K562 (cell line): ENCODE measurements around the gene PPP1R15A. TPM values are rescaled to one million over a fixed set of nuclear protein-coding genes. Genes with fewer than 3 reads are reported as not detected.

ENCODE experiments used
- CBFA2T3 ChIP-seq: fragments of 450-650 bp; IDR thresholded peaks from 2 replicates; pipeline ENCODE4 v1.6.1; 2017
- EP300 ChIP-seq: IDR thresholded peaks from 2 replicates; pipeline ENCODE4 v1.6.1; 2012; ENCODE audit warnings: low read length, improper control_type of control experiment
- GTF2A2 ChIP-seq: IDR thresholded peaks from 2 replicates; pipeline ENCODE4 v1.6.1; 2016; ENCODE audit warnings: mild to moderate bottlenecking, missing genetic modification characterization, missing compliant biosample characterization
- IFI16 ChIP-seq: fragments of 250-450 bp; sonication (Bioruptor Pico); IDR thresholded peaks from 2 replicates; pipeline ENCODE4 v2.1.2; 2022; ENCODE audit warnings: mild to moderate bottlenecking, inconsistent platforms
- KDM1A ChIP-seq, 2 experiments: fragments of 450-650 bp; IDR thresholded peaks; 2 replicates each; pipeline ENCODE4 v1.6.1; 2016; ENCODE audit warnings: mild to moderate bottlenecking in 2 of 2
- LARP7 ChIP-seq: fragments of 450-650 bp; IDR thresholded peaks from 2 replicates; pipeline ENCODE4 v1.6.1; 2016
- MTA2 ChIP-seq: fragments of 450-650 bp; IDR thresholded peaks from 2 replicates; pipeline ENCODE4 v1.6.1; 2016; ENCODE audit warnings: low read depth
- NR2C2 ChIP-seq, 2 experiments: fragments of 200-800 bp in 1 of 2; sonication (Bioruptor generic) in 1 of 2; sonication (generic) in 1 of 2; formaldehyde crosslinking in 1 of 2; IDR thresholded peaks; 2 replicates each; pipeline versions ENCODE4 v1.6.1 to v1.8.0; 2016 to 2022; ENCODE audit warnings: mild to moderate bottlenecking in 1 of 2, missing compliant biosample characterization in 1 of 2, missing genetic modification characterization in 1 of 2, missing genetic modification reagents in 1 of 2
- PML ChIP-seq: IDR thresholded peaks from 2 replicates; pipeline ENCODE4 v1.6.1; 2012; ENCODE audit warnings: low read length, inconsistent platforms
- PRPF4 ChIP-seq: fragments of 200-400 bp; formaldehyde crosslinking; IDR thresholded peaks from one replicate; pipeline ENCODE4 v1.6.1; 2017; ENCODE audit warnings: low read length, low read depth, mild to moderate bottlenecking; ENCODE audit not compliant: insufficient read depth, poor library complexity, severe bottlenecking
- SMAD1 ChIP-seq: fragments of 150-350 bp; IDR thresholded peaks from 2 replicates; pipeline ENCODE4 v1.6.1; 2014; ENCODE audit warnings: low read length, low read depth; ENCODE audit not compliant: partially characterized antibody
- TAL1 ChIP-seq: fragments of 450-650 bp; IDR thresholded peaks from 2 replicates; pipeline ENCODE4 v1.6.1; 2016; ENCODE audit warnings: mild to moderate bottlenecking
- TCF7L2 ChIP-seq: fragments of 150-350 bp; IDR thresholded peaks from 2 replicates; pipeline ENCODE4 v1.6.1; 2016; ENCODE audit warnings: low read depth, mild to moderate bottlenecking, low read length, moderate library complexity
- TEAD1 ChIP-seq, 2 experiments: fragments of 450-650 bp in 1 of 2; sonication (generic) in 1 of 2; formaldehyde crosslinking; IDR thresholded peaks; 2 replicates each; pipeline versions ENCODE4 v1.4.0 to v1.8.0; 2020 to 2022; ENCODE audit warnings: mild to moderate bottlenecking in 2 of 2, missing genetic modification reagents in 1 of 2
- TRIM24 ChIP-seq, 2 experiments: fragments of 450-650 bp; IDR thresholded peaks; 2 replicates each; pipeline ENCODE4 v1.6.1; 2016
- ZNF165 ChIP-seq: fragments of 250-450 bp; sonication (Bioruptor Pico); IDR thresholded peaks from 2 replicates; pipeline ENCODE4 v1.4.0; 2020; ENCODE audit warnings: borderline replicate concordance
- polyA plus RNA-seq, 8 experiments: library from polyadenylated mRNA; depleted of rRNA in 4 of 8; stranded (reverse) in 5 of 8; unstranded in 3 of 8; fragments of >200 nt; fragmentation: Nextera tagmentation in 2 of 8; fragmentation: Illumina TruSeq in 1 of 8; extraction: Ambion mirVana in 2 of 8; extraction: Trizol in 1 of 8; gene quantifications; 2 replicates each; pipeline versions ENCODE4 v1.2.1 to v1.2.3, GENCODE V29; 2011 to 2014; ENCODE audit warnings: inconsistent platforms in 1 of 8, missing spikeins in 1 of 8
- total RNA-seq, 7 experiments: library from RNA; depleted of rRNA in 6 of 7; stranded (reverse); fragments of >200 nt in 6 of 7; fragmentation: Illumina TruSeq in 2 of 7; extraction: Trizol in 2 of 7; gene quantifications; 2 replicates each; pipeline versions ENCODE4 v1.2.1 to v1.2.3, GENCODE V29; 2011 to 2021; ENCODE audit warnings: low replicate concordance in 1 of 7
- TF ChIP-seq, protein P1 (sequence below): sonication (generic); formaldehyde crosslinking; IDR thresholded peaks from 2 replicates; pipeline ENCODE4 v1.8.1; 2023; ENCODE audit warnings: mild to moderate bottlenecking, missing genetic modification reagents
- TF ChIP-seq, protein P2 (sequence below): sonication (generic); formaldehyde crosslinking; IDR thresholded peaks from 2 replicates; pipeline ENCODE4 v1.8.1; 2023; ENCODE audit warnings: mild to moderate bottlenecking, missing genetic modification reagents
- TF ChIP-seq, protein P3 (sequence below): sonication (generic); formaldehyde crosslinking; IDR thresholded peaks from 2 replicates; pipeline ENCODE4 v1.4.0; 2020; ENCODE audit warnings: mild to moderate bottlenecking, missing genetic modification reagents
- TF ChIP-seq, protein P4 (sequence below): fragments of 250-450 bp; sonication (Bioruptor Pico); IDR thresholded peaks from 2 replicates; pipeline ENCODE4 v1.8.0; 2022; ENCODE audit warnings: moderate library complexity, mild to moderate bottlenecking, inconsistent platforms

Gene PPP1R15A
- total and polyA plus RNA-seq, 9 of the 15 experiments (the other 6 are each of a cell fraction or from before 2014, with no cell fraction given) = 0.42 to 73.7 (median 44.0) TPM

DNA sequence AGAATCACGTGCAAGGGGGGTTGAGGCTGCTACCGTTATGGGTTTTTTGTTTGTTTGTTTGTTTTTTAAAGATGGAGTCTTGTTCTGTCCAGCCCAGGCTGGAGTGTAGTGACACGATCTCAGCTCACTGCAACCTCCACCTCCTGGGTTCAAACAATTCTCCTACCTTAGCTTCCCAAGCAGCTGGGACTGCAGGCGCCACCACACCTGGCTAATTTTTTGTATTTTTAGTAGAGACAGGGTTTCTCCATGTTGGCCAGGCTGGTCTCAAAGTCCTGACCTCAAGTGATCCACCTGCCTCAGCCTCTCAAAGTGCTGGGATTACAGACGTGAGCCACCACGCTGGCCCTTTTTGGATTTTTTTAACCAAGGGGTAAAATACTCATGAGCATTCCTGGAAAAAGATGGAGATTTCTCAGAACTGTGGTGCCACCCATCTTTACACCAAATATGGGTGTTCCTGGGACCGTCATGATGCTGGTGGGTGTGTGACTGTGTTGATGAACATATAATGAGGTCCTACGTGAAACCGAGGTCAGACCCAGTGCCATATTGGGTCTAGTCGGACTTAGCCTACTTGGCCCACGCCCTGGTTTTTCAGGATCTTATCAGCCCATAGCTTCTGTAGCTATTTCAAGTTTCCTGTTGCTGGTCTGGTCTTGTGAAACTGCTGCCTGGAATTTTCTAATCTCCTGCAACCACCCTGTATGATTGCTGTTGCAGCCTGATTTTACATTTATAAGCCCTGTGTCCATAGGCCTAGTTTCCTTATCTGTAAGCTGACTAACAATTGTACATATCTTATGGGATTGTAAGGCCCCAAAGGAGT lies 6.2 kb downstream of the PPP1R15A start (continued):
- TF ChIP-seq, protein P1, sequence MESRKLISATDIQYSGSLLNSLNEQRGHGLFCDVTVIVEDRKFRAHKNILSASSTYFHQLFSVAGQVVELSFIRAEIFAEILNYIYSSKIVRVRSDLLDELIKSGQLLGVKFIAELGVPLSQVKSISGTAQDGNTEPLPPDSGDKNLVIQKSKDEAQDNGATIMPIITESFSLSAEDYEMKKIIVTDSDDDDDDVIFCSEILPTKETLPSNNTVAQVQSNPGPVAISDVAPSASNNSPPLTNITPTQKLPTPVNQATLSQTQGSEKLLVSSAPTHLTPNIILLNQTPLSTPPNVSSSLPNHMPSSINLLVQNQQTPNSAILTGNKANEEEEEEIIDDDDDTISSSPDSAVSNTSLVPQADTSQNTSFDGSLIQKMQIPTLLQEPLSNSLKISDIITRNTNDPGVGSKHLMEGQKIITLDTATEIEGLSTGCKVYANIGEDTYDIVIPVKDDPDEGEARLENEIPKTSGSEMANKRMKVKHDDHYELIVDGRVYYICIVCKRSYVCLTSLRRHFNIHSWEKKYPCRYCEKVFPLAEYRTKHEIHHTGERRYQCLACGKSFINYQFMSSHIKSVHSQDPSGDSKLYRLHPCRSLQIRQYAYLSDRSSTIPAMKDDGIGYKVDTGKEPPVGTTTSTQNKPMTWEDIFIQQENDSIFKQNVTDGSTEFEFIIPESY (CRISPR knock-in tag) = peak; percentile 67; the same call in 1 of the 2 replicates
- no peak for TF ChIP-seq GTF2A2 (tag)
- TF ChIP-seq, protein P2, sequence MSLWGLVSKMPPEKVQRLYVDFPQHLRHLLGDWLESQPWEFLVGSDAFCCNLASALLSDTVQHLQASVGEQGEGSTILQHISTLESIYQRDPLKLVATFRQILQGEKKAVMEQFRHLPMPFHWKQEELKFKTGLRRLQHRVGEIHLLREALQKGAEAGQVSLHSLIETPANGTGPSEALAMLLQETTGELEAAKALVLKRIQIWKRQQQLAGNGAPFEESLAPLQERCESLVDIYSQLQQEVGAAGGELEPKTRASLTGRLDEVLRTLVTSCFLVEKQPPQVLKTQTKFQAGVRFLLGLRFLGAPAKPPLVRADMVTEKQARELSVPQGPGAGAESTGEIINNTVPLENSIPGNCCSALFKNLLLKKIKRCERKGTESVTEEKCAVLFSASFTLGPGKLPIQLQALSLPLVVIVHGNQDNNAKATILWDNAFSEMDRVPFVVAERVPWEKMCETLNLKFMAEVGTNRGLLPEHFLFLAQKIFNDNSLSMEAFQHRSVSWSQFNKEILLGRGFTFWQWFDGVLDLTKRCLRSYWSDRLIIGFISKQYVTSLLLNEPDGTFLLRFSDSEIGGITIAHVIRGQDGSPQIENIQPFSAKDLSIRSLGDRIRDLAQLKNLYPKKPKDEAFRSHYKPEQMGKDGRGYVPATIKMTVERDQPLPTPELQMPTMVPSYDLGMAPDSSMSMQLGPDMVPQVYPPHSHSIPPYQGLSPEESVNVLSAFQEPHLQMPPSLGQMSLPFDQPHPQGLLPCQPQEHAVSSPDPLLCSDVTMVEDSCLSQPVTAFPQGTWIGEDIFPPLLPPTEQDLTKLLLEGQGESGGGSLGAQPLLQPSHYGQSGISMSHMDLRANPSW (CRISPR knock-in tag) = no peak; the same call in 1 of the 2 replicates
- TF ChIP-seq, protein P3, sequence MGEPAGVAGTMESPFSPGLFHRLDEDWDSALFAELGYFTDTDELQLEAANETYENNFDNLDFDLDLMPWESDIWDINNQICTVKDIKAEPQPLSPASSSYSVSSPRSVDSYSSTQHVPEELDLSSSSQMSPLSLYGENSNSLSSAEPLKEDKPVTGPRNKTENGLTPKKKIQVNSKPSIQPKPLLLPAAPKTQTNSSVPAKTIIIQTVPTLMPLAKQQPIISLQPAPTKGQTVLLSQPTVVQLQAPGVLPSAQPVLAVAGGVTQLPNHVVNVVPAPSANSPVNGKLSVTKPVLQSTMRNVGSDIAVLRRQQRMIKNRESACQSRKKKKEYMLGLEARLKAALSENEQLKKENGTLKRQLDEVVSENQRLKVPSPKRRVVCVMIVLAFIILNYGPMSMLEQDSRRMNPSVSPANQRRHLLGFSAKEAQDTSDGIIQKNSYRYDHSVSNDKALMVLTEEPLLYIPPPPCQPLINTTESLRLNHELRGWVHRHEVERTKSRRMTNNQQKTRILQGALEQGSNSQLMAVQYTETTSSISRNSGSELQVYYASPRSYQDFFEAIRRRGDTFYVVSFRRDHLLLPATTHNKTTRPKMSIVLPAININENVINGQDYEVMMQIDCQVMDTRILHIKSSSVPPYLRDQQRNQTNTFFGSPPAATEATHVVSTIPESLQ (CRISPR knock-in tag) = peak; percentile 56; the same call in 1 of the 2 replicates
- TF ChIP-seq PRPF4 = no peak
- peak; percentile 99 to 100 for TF ChIP-seq KDM1A (IDR thresholded peaks at IDR 0.05)
- TF ChIP-seq IFI16 = no peak
- TF ChIP-seq LARP7 = no peak
- TF ChIP-seq TRIM24 (IDR thresholded peaks at IDR 0.05) = peak; percentile 99
- TF ChIP-seq, protein P4, sequence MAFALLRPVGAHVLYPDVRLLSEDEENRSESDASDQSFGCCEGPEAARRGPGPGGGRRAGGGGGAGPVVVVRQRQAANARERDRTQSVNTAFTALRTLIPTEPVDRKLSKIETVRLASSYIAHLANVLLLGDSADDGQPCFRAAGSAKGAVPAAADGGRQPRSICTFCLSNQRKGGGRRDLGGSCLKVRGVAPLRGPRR (CRISPR knock-in tag) = 0 out of 2 replicates have a peak, but pooled peaks have one; percentile 18
- TF ChIP-seq PML = peak; percentile 99
- no peak; the same call in 1 of the 2 replicates for TF ChIP-seq NR2C2 (CRISPR knock-in tag; IDR thresholded peaks at IDR 0.05)
- peak; percentile 76 for TF ChIP-seq NR2C2 (tag; IDR thresholded peaks at IDR 0.05)
- no peak for TF ChIP-seq ZNF165 (CRISPR knock-in tag)
- peak; percentile 33 for TF ChIP-seq SMAD1
- TF ChIP-seq TAL1 = peak; percentile 98
- no peak for TF ChIP-seq TCF7L2
- TF ChIP-seq EP300 = peak; percentile 99
- TF ChIP-seq TEAD1 (CRISPR knock-in tag; IDR thresholded peaks at IDR 0.05) = peak; percentile 97 to 100
- TF ChIP-seq CBFA2T3 = peak; percentile 100
- TF ChIP-seq MTA2 = peak; percentile 97
